Kidney (tissue), 14 donors: ENCODE measurements around the gene EMSY. TPM values are rescaled to one million over a fixed set of nuclear protein-coding genes. Genes with fewer than 3 reads are reported as not detected.

Source experiments
- DNase-seq, 5 donors: peaks; one replicate each; pipeline ENCODE4 v3.0.0-alpha.2; 2013 to 2020
- FAIRE-seq: peaks from 2 replicates; lab custom pipeline; 2012; peaks lifted over from hg19 to GRCh38; lab: Jason Lieb, UNC
- H3K27ac ChIP-seq, 2 donors: one replicate each; pipeline ENCODE4 v1.7.0; 2013; ENCODE audit warnings: low read depth in 2 of 2, low read length in 2 of 2, inconsistent platforms in 1 of 2
- H3K27me3 ChIP-seq: one replicate; pipeline ENCODE4 v1.7.1; 2013; ENCODE audit warnings: low read length, inconsistent platforms; ENCODE audit not compliant: control insufficient read depth, insufficient read depth
- H3K36me3 ChIP-seq, 3 donors: one replicate each; pipeline versions ENCODE4 v1.7.0 to v1.7.1; 2013; ENCODE audit warnings: low read length in 3 of 3, control low read depth in 1 of 3, inconsistent platforms in 1 of 3; ENCODE audit not compliant: insufficient read depth in 3 of 3, control insufficient read depth in 2 of 3
- H3K4me1 ChIP-seq, 3 donors: one replicate each; pipeline versions ENCODE4 v1.7.0 to v1.7.1; 2013; ENCODE audit warnings: low read length in 3 of 3, inconsistent platforms in 1 of 3, low read depth in 1 of 3; ENCODE audit not compliant: control insufficient read depth in 2 of 3, insufficient read depth in 2 of 3
- H3K4me3 ChIP-seq, 3 donors: one replicate each; pipeline versions ENCODE4 v1.7.0 to v1.8.1; 2013; ENCODE audit warnings: low read length in 3 of 3, control low read depth in 1 of 3, inconsistent platforms in 1 of 3
- H3K9ac ChIP-seq, 3 donors: one replicate each; pipeline versions ENCODE4 v1.7.0 to v1.7.1; 2013; ENCODE audit warnings: low read length in 3 of 3, control low read depth in 1 of 3, inconsistent platforms in 1 of 3
- H3K9me3 ChIP-seq, 3 donors: one replicate each; pipeline versions ENCODE4 v1.7.0 to v1.7.1; 2013; ENCODE audit warnings: low read length in 3 of 3, control low read depth in 1 of 3, inconsistent platforms in 1 of 3; ENCODE audit not compliant: control insufficient read depth in 2 of 3, insufficient read depth in 1 of 3
- CTCF ChIP-seq: IDR thresholded peaks from 3 replicates; pipeline ENCODE4 v1.5.1; 2012; ENCODE audit warnings: mild to moderate bottlenecking, moderate library complexity, borderline replicate concordance; ENCODE audit not compliant: insufficient read depth; ENCODE audit errors: extremely low read depth
- intact Hi-C: fragments of 100-400 bp; cut with DNase I; formaldehyde crosslinking; loops from one replicate; pipeline ENCODE4 v1.11.1; 2022
- polyA plus RNA-seq: library from polyadenylated mRNA; stranded (reverse); fragments of 350-450 nt; fragmentation: Illumina TruSeq; extraction: RNeasy Lipid Tissue Mini Kit (QIAGEN cat#74804); gene quantifications from one replicate; pipeline ENCODE4 v1.2.3, GENCODE V29; 2014; ENCODE audit warnings: low read depth, low replicate concordance; ENCODE audit not compliant: insufficient read depth
- total RNA-seq: library from RNA; stranded (reverse); fragmentation: NEBNext Ultra II Directional; extraction: Animal tissue kit (Norgen Biotek cat#: 25700); gene quantifications from one replicate; pipeline ENCODE4 v1.2.1, GENCODE V29; 2021
- donor health status: control.
- donor health status: control.
- donor health status: control.
- donor health status: control.
- donor health status: control.
- donor health status: DM: yes; HTN: yes; CAD: no.
- donor health status: Normal renal cell carcinoma (clear cell type).

EMSY gene
- total and polyA plus RNA-seq, 2 donors from 2014 or later: 7.5 to 22.2 TPM

GRCh38 chr11:76436020-76436419 is 8.8 kb upstream of the EMSY start:
- TF ChIP-seq CTCF: no peak
- Histone ChIP-seq H3K27ac (no peak overlapping the region), H3K9ac (no peak overlapping the region), H3K4me1 (no peaks in the 10 kb centered on the region), H3K36me3 (no peaks in the 10 kb centered on the region), H3K27me3 (no peaks in the 10 kb centered on the region), H3K4me3 (no peak overlapping the region), H3K9me3 (no peaks in the 10 kb centered on the region)
- DNase-seq (no peak), FAIRE-seq (no peak)
- intact Hi-C loops: no loop called here

- peak overlapping the region; percentile 87 to 99 (median 96) for H3K4me3 ChIP-seq
Measured at GRCh38 chr11:76443268-76443980, 1.4 kb upstream of the EMSY start.

DNA sequence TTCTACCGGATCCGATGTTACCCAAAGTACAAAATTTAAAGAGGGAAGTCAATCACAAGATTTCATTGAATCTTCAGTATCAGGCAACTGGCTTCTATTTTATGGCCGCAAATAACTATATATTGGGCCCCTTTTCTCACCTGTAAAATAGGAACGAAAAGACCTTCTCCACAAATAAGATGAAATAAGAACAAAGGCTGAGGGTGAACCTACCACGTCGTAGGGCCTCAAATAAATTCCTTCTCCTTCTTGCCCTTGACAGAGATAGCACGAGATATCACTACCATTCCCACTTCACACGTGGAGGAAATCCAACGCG is 794 bp upstream of the EMSY start:
- intact Hi-C loops: no loop called here
- no peak for FAIRE-seq
- Histone ChIP-seq H3K9me3 (no peaks in the 10 kb centered on the region), H3K27ac (peak overlapping the region; percentile 84 to 92), H3K9ac (peak overlapping the region; percentile 91 to 98 (median 95)), H3K36me3 (no peaks in the 10 kb centered on the region), H3K27me3 (no peaks in the 10 kb centered on the region), H3K4me3 (peak overlapping the region; percentile 87 to 99 (median 96)), H3K4me1 (peaks cover 0 to 5% (median 4%) of the 10 kb centered on the region in 3 donors)
- DNase-seq: no peak
- no peak for TF ChIP-seq CTCF

More at GRCh38 chr11:76443268-76443980, 1.4 kb upstream of the EMSY start:
- peak overlapping the region; percentile 13 to 98 (median 91) for H3K9ac ChIP-seq
- H3K4me1 ChIP-seq: peaks cover 0 to 5% (median 4%) of the 10 kb centered on the region in 3 donors
- no peaks in the 10 kb centered on the region for H3K9me3 ChIP-seq
- DNase-seq (peak in 3 of 5 donors; percentile 18 to 74 (median 60)), FAIRE-seq (no peak)
- intact Hi-C loops: no loop called here
- no peak for TF ChIP-seq CTCF
- no peaks in the 10 kb centered on the region for H3K36me3 ChIP-seq
- peak overlapping the region; percentile 84 to 92 for H3K27ac ChIP-seq
- no peaks in the 10 kb centered on the region for H3K27me3 ChIP-seq
